ENCODE measurements around the gene MXRA8. TPM values are rescaled to one million over a fixed set of nuclear protein-coding genes. Genes with fewer than 3 reads are reported as not detected.

MXRA8 gene
- under 1 TPM in 1 of 3 donors, not detected in 2; 0.26 TPM for total RNA-seq
- total RNA-seq (2013): 0.11 TPM

- no peak for TF ChIP-seq CTCF (IDR thresholded peaks at IDR 0.05)
- peak in 2 of 3 donors; percentile 42 to 52 for ATAC-seq
- WGBS (ENCODE audit: insufficient coverage): 34% methylated on average over 29 of the region's 29 CpGs
- H3K4me3 ChIP-seq (ENCODE audit: low read length): no peak within 1 kb of the TSS
- no peak within 1 kb of the TSS for H3K4me3 Mint-ChIP-seq
- no peaks in the 10 kb centered on the region for H3K36me3 Mint-ChIP-seq
- peaks cover 26% of the 10 kb centered on the region for H3K27me3 ChIP-seq (ENCODE audit: control insufficient read depth, insufficient read depth, low read length)
- peaks cover 0 to 15% of the 10 kb centered on the region in 2 donors for H3K4me1 Mint-ChIP-seq
- H3K4me1 ChIP-seq (ENCODE audit: control insufficient read depth, insufficient read depth, low read length): peaks cover 22% of the 10 kb centered on the region
- H3K27me3 Mint-ChIP-seq (ENCODE audit: low read depth in 2 of 2): peaks cover 12 to 17% of the 10 kb centered on the region in 2 donors
- no peak within 1 kb of the TSS for H3K27ac ChIP-seq (ENCODE audit: low read length)
- no peak within 1 kb of the TSS for H3K27ac Mint-ChIP-seq
- H3K36me3 ChIP-seq (ENCODE audit: control insufficient read depth, insufficient read depth, low read length): no peaks in the 10 kb centered on the region
- no peaks in the 10 kb centered on the region for H3K9me3 Mint-ChIP-seq
- intact Hi-C loops (cut with micrococcal nuclease): no loop called here
- no peak for DNase-seq
- no peaks in the 10 kb centered on the region for H3K9me3 ChIP-seq (ENCODE audit: control insufficient read depth, insufficient read depth, low read length)
These were observed at the start of gene MXRA8 for GRCh38 chr1:1358433-1359271. Gene MXRA8 (minus strand): TSS chr1:1358555. CDS start chr1:1358504, 51 bp downstream.

GRCh38 chr1:1407636-1408318 is 49.4 kb upstream of the MXRA8 start:
- Histone ChIP-seq H3K27ac (ENCODE audit: low read length) (peak overlapping the region; percentile 76), H3K27me3 (ENCODE audit: control insufficient read depth, insufficient read depth, low read length) (no peaks in the 10 kb centered on the region), H3K4me3 (ENCODE audit: low read length) (peak overlapping the region; percentile 76), H3K4me1 (ENCODE audit: control insufficient read depth, insufficient read depth, low read length) (peaks cover 25% of the 10 kb centered on the region), H3K36me3 (ENCODE audit: control insufficient read depth, insufficient read depth, low read length) (peaks cover 18% of the 10 kb centered on the region), H3K9me3 (ENCODE audit: control insufficient read depth, insufficient read depth, low read length) (no peaks in the 10 kb centered on the region)
- Mint-ChIP-seq H3K27ac (peak overlapping the region; percentile 86 to 88), H3K27me3 (ENCODE audit: low read depth in 2 of 2) (no peaks in the 10 kb centered on the region), H3K4me1 (peaks cover 0 to 21% of the 10 kb centered on the region in 2 donors), H3K36me3 (no peaks in the 10 kb centered on the region), H3K9me3 (peaks cover 2% of the 10 kb centered on the region in 2 donors), H3K4me3 (peak overlapping the region; percentile 84)
- ATAC-seq (peak; percentile 11 to 23 (median 20)), DNase-seq (peak; percentile 31 to 50)
- no peak for TF ChIP-seq CTCF (IDR thresholded peaks at IDR 0.05)
- WGBS (ENCODE audit: insufficient coverage): 14% methylated on average over 41 of the region's 41 CpGs
- intact Hi-C loops (cut with micrococcal nuclease): loop anchor here (1.0 to 2.0 kb wide), 2 partner anchors 8 to 33 kb away; partner anchors contain the start of genes AURKAIP1 and CCNL2

GRCh38 chr1:1406821-1407635 is 48.7 kb upstream of the MXRA8 start, which contains the start of gene MRPL20:
Gene MRPL20 (minus strand): TSS chr1:1407293. CDS start chr1:1407217, 76 bp downstream.
- Histone ChIP-seq H3K4me3 (ENCODE audit: low read length) (peak within 1 kb of the TSS; percentile 76), H3K27ac (ENCODE audit: low read length) (peak within 1 kb of the TSS; percentile 76), H3K4me1 (ENCODE audit: control insufficient read depth, insufficient read depth, low read length) (peaks cover 25% of the 10 kb centered on the region), H3K27me3 (ENCODE audit: control insufficient read depth, insufficient read depth, low read length) (no peaks in the 10 kb centered on the region), H3K9me3 (ENCODE audit: control insufficient read depth, insufficient read depth, low read length) (no peaks in the 10 kb centered on the region), H3K36me3 (ENCODE audit: control insufficient read depth, insufficient read depth, low read length) (peaks cover 23% of the 10 kb centered on the region)
- DNase-seq (peak; percentile 94 to 99), ATAC-seq (peak; percentile 94 to 97 (median 95))
- TF ChIP-seq CTCF (IDR thresholded peaks at IDR 0.05): no peak
- intact Hi-C loops (cut with micrococcal nuclease): loop anchor here (1.0 to 2.0 kb wide), 2 partner anchors 8 to 32 kb away; partner anchors contain the start of genes AURKAIP1 and CCNL2
- Mint-ChIP-seq H3K9me3 (no peaks in the 10 kb centered on the region), H3K27ac (peak within 1 kb of the TSS; percentile 86 to 88), H3K27me3 (ENCODE audit: low read depth in 2 of 2) (no peaks in the 10 kb centered on the region), H3K4me1 (peaks cover 0 to 21% of the 10 kb centered on the region in 2 donors), H3K36me3 (no peaks in the 10 kb centered on the region), H3K4me3 (peak within 1 kb of the TSS; percentile 90)
- WGBS (ENCODE audit: insufficient coverage): under 1% methylated on average over 98 of the region's 98 CpGs

Data from natural killer cell (primary cell).